ENCODE results near the gene SPRING1.
"Not testable (repeated sequence)": the region's sequence is repeated elsewhere in the genome, so short reads cannot be mapped to it uniquely, and the experiment has no call there.

Gene SPRING1, protein sequence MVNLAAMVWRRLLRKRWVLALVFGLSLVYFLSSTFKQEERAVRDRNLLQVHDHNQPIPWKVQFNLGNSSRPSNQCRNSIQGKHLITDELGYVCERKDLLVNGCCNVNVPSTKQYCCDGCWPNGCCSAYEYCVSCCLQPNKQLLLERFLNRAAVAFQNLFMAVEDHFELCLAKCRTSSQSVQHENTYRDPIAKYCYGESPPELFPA

DNA sequence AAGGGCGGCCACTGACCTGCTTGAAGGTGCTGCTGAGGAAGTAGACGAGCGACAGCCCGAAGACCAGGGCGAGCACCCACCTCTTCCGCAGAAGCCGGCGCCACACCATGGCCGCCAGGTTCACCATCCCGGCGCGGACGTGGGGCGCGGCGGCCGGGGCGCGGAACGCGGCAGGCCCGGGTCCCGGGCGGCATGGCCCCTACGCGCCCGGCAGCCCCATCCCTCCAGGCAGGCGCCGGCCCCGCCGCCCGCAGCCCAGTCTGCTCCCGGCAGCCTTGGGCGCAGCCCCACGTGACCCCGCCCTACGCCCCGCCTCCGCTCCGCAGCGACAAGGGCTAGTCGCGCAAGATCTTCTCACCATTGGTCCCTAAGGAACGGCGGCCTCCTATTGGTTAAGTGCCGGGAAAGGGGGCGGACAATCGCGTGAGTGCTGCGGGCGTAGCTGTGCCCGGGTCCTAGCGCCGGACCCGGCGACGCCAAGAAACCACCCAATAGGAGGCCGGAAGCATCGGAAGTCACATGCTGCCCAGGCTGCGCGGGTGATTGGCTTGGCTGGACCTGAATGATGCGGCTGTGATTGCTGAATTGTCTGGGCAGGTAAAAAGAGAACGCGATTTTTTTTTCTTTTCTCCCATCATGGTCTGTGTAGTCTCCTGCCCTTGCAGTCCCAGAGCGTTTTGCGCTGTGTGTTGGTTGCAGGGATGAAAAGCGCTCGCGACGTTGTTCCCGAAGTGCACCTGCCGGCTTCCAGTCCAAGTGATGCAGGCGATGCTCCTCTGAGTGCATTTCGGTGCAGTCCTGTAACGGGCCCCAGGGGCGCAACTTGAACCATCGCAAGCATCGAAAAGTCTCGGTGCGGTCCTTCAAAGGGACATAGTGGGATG lies at the start of gene SPRING1, which contains the start of gene RNFT2:
SPRING1 (minus strand) TSS at position 296 of the 884 bp plus-strand sequence; CDS start at position 127, 169 bp downstream.
RNFT2 (plus strand) TSS at position 542 of the 884 bp plus-strand sequence. CDS start 2,183 bp downstream, outside the sequence.
- peak; percentile 99 for DNase-seq (ENCODE audit: low read depth, low spot score)

DNA sequence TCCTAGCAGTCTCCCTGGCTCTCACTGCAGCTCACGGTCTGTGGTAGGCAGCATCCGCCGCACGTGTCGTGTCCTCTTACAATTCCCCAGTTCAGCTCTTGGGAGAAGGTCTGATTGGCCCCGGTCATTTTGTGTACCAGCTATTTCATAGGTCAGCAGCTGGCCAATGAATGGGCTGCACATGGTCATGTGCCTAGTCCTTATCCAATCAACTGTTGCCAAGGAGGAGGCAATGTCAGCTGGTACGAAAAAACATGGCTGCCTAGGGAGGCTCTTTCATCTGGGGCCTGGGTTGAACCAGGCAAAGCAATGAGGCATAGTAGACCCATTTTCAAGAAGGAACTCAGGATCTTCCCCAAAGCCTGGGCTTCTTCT lies 46.4 kb upstream of the SPRING1 start:
- no peak for DNase-seq (ENCODE audit: low read depth, low spot score)

DNA sequence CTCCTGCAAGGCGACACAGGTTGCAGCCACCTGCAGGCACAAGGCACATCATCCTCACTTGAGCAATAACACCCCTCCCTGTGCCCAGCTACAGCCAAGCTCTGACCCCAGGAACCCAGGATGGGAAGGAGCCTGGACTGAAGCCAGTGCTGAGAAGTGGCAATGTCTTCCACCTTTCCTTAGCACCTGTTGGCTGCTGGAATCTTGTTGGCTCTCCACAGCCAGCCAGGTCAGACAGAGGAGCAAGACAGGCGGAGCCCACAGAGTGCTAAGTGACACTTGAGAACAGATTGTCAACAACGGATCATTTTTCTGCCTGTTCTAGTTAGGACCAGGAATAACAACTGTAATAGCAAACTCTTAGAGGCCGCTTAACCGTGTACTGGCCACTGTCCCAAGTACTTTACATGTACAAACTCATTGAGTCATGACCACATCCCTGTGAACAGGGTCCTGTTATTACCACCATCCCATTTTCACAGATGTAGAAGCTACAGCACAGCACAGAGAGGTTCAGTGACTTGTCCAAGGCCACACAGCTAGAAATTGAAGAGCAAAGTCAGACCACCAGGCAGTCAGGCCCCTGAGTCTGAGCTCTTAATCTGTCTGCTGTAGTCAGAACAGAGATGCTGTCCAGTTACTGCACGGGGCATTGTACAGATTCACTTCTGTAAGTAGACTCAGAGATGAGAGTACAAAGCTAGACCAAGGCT lies 45.8 kb upstream of the SPRING1 start:
- DNase-seq (ENCODE audit: low read depth, low spot score): no peak

DNA sequence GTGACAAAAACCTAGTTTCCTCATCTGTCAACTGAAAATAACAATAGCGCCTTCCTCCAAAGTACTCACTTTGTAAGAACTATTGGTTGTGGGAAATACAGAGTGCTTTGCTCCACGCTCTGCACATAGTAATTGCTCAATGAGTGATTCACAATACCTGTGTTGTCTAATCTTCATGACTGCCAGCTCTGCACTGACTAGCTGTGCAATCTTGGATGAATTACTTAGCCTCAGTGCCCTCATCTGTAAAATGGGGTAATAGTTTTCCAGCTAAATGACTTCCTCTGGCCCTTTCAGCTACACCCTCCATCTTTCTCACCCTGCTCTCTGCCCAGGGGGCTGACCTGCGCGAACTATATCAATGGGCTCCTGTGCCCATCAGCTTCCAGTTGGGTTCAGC lies 43.1 kb upstream of the SPRING1 start:
- no peak for DNase-seq (ENCODE audit: low read depth, low spot score)

DNA sequence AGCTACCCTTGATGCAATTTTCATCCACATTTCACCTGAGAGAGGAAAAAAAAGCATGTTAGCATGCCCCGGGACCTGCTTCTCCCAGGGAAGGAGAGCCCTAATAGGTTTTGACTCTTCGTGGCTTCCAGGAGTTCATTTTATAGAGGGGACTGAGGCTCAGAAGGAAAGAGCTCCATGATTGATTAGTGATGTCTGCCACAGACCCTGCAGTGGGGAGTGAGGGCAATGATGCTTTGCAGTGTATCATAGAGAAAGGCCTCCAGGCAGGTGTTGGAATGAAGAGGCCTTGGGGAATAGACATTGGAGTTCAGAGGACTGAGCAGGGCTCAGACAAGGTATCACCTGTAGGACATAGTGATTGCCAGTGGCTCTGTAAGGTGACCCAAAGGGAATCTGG lies 41.7 kb upstream of the SPRING1 start:
- DNase-seq (ENCODE audit: low read depth, low spot score): no peak

DNA sequence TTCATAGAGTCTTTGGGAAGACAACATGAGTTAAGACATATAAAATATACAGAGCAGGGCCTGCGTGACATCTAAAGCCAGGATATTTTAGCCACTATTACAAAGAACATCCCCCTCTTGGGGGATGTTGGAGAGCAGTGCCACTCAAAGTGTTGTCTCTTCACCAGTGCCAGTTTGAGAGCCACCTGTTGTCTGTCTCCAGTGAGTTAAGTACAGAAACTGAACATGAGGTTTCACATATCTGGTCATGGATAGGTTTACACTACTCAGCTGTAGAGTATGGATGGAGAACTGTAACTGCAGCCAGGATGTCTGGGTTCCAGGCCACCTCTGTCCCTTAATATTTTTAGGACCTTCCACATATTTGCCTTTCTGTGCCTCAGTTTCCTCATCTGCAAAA lies 39.4 kb upstream of the SPRING1 start:
- no peak for DNase-seq (ENCODE audit: low read depth, low spot score)

DNA sequence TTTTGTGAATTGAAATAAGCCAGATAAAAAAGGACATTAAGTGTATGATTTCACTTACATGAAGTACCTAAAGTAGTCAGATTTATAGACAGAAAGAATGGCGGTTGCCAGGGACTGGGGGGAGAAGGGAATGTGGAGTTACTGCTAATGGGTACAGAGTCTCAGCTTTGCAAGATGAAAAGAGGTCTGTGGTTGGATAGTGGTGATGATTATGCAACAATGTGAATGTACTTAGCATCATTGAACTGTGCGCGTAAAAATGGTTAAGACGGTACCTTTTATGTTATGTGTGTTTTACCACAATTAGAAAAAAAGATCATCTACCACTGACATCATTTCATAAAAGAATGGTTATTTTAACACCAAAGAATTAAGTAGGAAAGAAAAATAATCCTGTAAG lies 36.2 kb upstream of the SPRING1 start:
- DNase-seq (ENCODE audit: low read depth, low spot score): no peak

DNA sequence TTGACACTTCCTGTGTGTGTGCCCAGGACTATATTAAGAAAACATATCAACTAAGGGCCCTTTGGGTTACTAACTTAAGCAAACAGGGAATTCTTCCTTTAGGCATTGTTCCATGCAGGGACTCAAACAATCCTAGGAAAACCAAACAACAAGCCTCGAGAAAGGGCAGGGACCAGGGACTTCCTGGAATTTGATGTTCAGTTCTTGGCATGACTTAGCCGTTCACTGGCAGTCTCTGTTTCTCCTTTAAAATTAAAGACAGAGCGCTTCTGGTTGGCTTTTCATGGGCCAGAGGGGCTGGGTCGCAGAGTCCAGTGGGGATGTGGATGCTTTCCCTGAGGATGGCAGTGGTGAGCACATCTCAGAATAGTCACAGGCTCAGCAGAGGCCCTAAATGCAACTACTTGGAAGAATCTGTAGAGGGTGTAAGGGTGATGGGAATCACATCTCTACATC lies 35.4 kb upstream of the SPRING1 start:
- no peak for DNase-seq (ENCODE audit: low read depth, low spot score)

DNA sequence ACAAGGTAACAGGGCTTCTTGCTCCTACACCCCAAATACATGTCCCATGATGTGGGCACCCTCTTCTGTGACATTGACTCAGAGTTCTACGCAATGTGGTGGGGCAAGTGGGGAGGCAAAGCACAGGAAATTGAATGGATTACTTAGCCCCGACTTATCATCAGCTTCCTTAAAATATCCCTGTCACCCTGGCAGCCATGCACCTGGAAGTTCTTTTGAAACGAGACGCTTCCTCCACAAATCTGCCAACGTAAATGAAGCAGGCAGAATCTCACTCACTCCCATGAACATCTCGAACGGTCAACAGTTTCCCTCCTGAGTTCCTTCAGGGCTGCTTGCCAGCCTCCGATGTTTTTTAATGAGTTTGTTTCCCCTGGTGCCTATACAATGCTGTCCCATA lies 33.8 kb upstream of the SPRING1 start:
- no peak for DNase-seq (ENCODE audit: low read depth, low spot score)

DNA sequence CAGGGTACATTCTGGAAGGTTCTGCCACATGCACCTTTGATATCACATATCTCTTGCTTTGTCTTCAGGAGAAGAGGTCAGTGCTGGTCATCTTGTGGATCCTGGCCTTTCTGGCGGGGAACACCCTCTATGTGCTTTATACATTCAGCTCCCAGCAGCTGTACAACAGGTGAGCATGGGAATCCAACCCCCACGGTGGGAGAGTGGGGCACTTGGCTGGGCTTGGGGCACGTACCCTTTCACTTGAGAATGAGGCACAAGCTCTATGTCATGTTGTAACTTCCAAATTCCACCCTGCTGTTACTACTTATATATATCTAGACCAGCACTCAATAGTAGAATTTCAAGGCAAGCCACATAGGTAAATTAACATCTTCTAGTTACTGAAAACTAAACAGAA lies 28.9 kb upstream of the SPRING1 start:
- DNase-seq (ENCODE audit: low read depth, low spot score): no peak

DNA sequence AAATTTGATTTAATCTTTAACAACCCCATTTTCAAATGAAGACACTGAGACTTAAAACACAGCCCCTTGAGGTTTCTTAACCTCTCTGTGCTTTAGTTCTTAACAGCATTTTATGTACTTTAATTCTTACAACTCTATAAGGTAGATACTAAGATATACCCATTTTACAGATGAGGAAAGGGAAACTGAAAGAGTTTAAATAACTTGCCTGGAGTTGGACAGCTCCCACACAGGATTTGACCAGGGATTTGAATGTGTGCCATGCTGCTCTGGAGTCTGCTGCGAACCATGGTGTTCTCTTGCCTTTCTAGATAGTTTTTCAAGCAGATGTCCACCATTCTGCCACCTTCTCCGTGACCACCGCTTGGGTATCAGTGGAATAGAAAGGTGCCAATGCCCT lies 28.4 kb upstream of the SPRING1 start:
- no peak for DNase-seq (ENCODE audit: low read depth, low spot score)

DNA sequence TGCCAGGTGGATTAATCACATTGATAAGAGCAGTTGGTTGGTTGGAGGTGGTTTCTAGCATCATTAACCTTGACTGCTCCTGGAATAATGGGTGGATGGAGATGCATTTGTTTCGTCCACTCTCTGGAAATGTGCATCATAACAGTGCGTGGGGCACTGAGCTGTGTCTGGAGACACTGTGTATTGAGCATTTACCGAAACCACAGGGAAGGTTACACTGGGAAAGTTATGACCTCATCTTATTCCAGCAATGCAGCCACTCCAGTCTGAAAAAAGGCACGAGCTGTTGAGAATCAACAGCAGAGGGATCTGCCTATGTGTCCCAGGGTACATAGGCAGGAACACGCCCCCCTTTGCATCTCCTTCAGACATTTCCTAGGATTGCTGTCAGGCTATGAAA lies 27.4 kb upstream of the SPRING1 start:
- no peak for DNase-seq (ENCODE audit: low read depth, low spot score)

DNA sequence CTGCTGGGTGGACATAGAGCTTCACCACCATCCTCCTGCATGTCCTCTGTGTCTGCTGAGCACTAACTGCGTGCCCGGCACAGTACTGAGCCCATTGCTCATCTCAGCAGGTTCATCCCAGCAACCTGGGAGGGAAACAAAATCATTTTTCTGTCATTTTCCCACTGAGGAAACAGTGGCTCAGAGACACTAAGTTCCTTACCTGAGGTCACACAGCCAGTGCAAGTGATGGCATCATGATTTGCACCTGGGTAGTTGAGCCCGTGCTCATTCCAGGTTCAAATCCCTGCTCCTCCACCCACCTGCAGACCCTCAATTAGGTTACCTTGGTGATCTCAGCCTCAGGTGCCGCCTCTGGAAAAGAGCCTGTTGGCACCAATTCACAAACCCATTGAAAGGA lies 23.6 kb upstream of the SPRING1 start:
- no peak for DNase-seq (ENCODE audit: low read depth, low spot score)

DNA sequence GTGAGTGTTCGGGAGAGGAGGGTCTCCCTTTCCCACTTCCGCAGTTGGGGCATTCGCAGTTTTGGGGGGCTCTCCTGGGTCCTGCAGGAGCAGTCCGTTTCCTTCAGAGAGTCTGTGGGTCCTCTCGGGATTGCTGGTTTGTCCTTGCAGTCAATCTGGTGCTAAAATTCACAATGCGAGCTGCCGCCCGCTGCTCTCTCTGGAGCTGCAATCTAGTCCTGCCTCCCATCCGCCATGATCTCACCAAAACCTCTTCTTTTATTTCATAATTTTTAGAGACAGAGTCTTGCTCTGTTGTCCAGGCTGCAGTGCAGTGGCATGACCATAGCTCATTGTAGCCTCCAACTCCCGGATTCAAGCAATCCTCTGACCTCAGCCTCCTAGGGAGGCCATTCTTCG lies 22.8 kb upstream of the SPRING1 start:
- DNase-seq (ENCODE audit: low read depth, low spot score): no peak

DNA sequence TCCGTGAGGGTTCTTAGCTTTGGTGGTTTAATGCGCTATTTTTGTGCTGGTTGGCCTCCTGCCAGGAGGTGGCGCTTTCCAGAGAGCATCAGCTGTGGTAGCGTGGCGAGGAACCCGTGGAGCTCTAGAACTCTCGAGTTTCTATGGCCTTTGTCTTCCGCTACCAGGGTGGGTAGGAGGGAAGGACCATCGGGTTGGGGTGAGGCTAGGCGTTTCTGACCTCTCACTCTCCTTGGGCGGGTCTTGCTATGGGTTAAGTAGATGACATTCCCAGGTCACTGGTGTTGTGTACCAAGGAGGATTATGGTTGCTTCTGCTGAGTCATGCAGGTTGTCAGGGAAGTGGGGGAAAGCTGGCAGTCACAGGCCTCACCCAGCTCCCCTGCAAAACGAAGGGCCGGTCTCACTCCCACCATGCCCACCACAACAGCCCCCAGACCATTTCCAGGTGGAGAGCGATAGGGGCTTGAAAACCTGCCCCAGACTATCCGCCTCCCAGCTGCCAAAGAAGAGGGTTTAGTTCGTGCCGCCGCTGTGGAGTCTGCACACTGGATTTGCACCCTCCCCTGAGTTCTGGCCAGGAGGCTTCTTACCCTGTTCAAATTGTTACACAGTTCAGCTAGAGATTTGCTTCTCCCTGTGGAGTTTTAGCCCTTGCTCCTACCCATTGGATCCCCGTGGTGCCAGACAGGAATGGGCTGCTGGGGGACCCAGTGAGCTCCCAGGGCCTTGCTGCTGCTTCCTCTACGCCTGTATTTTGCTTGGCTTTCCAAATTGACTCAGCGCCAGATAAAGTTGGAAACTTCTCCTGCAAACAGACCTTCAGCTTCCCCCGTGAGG lies 22.1 kb upstream of the SPRING1 start:
- DNase-seq (ENCODE audit: low read depth, low spot score): no peak

DNA sequence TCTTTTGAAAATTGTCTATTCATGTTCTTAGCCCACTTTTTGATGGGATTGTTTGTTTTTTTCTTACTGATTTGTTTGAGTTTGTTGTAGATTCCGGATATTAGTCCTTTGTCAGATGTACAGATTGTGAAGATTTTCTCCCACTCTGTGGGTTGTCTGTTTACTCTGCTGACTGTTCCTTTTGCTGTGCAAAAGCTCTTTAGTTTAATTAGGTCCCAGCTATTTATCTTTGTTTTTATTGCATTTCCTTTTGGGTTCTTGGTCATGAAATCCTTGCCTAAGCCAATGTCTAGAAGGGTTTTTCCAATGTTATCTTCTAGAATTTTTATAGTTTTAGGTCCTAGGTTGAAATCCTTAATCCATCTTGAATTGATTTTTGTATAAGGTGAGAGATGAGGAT lies 16.9 kb upstream of the SPRING1 start:
- not testable (repeated sequence) for DNase-seq (ENCODE audit: low read depth, low spot score)

DNA sequence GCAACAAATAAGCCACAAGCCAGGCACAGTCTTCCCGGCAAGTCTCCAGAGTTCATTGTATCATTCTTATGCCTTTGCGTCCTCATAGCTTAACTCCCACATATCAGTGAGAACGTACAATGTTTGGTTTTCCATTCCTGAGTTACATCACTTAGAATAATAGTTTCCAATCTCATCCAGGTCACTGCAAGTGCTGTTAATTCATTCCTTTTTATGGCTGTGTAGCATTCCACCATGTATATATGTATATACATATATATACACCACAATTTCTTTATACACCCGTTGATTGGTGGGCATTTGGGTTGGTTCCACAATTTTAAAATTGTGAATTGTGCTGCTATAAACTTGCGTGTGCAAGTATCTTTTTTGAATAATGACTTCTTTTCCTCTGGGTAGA lies 16.2 kb upstream of the SPRING1 start:
- DNase-seq (ENCODE audit: low read depth, low spot score): not testable (repeated sequence)

DNA sequence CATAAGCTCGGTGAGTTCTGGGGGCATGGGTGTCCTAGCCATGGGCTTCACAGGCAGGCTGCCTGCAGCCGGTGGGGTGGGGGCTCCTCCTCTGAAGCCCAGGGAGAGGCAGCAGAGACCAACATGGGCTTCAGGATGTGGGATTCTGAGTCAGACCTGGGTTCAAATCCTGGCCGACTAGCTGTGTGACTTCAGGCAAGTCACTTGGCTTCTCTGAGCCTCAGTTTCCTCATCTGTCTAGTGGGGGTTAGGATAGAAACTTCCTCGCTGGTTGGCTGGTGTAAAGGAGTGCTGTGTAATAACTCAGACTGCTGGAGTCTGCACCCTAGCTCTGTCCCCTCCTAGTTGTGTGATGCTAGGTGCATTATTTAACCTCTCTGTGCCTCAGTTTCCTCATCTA lies 12.4 kb upstream of the SPRING1 start:
- no peak for DNase-seq (ENCODE audit: low read depth, low spot score)

DNA sequence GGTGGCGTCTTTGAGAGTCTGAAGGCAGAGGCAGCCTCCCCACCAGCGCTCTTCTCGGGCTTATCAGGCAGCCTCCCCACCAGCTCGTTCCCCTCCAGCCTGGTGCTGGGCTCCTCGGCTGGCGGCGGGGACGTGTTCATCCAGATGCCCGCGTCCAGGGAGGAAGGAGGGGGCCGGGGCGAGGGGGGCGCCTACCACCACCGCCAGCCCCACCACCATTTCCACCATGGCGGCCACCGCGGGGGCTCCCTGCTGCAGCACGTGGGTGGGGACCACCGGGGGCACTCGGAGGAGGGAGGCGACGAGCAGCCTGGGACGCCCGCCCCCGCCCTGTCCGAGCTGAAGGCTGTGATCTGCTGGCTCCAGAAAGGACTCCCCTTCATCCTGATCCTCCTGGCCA lies 12.0 kb upstream of the SPRING1 start:
- DNase-seq (ENCODE audit: low read depth, low spot score): no peak

DNA sequence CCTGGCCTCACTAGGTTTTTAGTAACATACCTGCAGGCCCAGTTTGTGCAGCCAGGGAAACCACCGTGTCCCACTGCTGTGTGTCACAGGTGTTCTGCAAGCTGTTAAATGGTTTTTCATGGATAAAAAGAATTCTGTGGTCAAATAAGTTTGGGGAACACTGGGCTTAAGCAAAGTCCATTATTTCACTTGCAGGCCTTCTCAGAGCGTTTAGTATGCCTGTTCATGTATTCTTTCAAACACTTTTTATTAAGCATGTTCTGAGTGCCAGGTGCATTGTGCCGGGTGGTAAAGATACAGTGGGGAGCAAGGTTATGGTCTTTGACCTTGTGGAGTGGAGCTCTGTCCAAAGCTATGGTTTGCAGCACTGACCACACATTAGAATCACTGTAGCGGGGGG lies 7.7 kb upstream of the SPRING1 start:
- no peak for DNase-seq (ENCODE audit: low read depth, low spot score)

DNA sequence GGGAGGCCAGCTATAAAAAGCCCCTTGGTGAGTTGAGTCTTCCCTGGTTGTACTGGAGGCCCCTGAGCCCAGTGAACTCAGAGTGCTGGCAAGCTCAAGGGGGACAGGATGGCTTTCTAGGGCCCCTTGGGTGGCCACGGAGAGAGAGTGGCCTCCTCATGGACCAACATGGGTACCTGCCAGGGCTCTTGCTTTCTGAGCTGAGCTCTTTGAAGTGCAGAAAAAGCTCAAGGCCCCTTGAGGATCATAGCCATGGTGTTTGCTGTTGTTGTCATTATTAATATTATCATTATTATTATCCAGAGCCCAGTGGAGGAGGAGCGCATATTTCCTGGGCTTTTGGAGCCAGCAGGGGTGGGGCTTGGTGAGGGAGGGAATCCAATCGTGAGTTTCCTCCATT lies 6.9 kb upstream of the SPRING1 start:
- no peak for DNase-seq (ENCODE audit: low read depth, low spot score)

Measured in activated CD4-positive, CD25-positive, alpha-beta regulatory T cell treated with anti-CD3 and anti-CD28 coated beads, Interleukin-2, amount 50 U/mL, for 16 hours (primary cell).